Measurements from ENCODE around the gene DPPA4.

Gene DPPA4

DNA sequence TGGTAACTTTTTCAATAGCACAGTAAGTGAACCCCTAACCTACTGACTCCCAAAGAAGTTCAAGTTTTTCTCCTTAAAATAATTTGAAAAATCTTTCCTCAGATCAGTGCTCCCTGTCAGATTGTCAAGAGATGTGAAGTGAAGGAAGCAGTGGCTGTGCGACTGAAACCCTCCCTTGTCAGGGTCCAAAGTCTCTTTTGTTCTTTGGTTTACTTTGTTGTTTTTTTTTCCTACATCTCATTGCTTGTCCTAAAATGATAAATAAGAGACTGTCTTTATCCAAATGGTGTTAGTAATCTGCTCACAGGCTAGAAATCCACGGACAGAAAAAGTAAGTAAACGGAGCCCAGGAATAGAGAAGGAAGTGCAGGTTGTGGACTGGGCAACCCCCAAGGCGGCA lies 976 bp upstream of the DPPA4 start:
- DNase-seq (ENCODE audit: low spot score) = no peak

DNA sequence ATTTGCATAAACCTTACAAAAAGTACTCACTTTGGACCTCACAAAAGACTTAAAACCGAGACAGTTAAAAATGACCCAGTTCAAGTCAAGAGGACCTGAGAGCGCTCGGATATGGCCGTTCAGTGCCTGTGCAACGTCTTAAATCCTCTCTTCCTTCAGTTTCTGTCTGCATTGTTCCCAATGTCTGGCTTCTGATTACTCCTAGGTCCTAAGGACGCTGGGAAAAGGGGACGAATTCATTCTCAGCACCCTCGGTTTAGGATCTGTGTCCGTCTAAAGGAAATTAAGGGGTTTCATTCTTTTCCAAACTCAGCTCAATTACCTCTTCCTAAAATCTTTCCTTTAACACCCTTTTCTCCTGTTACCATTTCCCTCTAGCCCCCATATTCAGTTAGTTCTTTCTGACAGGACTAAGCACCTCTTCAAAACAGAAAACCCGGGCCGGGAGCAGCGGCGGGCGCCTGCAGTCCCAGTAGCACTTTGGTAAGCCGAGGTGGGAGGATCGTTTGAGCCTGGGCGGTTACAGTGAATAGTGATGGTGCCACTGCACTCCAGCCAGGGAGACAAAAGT lies 970 bp downstream of the DPPA4 start:
- DNase-seq (ENCODE audit: low spot score) = no peak

DNA sequence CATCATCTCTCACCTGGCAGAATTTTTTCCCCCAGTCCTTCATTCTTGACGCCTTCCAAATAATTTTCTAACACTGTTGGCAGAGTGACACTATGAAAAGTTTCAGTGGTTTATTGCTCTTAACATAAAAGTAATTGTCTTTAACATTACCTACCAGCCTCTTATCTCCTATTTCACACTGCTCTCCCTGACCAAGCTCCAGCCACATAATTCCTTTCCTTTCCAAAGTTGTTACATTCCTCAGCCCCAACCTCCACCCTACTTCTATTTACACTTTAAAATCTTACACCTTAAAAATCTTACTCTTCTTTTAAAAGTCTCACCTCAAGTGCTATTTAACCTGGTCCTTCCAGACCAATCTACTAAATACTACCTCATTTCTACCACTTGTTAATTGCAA lies 2.8 kb downstream of the DPPA4 start:
- DNase-seq (ENCODE audit: low spot score) = no peak

DNA sequence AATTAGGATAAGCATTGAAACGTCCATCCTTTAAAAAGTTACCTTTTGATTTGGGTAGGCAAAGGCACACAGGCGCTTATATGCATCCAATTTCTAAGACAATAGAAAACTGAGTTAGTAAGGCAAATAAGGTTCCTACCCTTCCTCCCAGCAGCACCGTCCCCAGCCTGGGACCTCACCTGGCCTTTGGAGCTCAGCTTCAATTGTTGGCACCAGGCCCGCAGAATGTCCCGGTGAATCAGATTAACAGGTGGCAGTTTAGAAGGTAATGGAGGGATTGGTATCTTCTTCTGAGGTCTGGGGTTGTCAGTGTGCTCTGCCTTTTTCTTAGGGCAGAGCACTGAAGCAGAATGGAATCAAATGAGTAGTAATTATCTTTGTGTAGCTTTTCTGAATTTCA lies 5.7 kb downstream of the DPPA4 start:
- DNase-seq (ENCODE audit: low spot score) = no peak

GRCh38 chr3:109330405-109330804 lies 6.9 kb downstream of the DPPA4 start:
- DNase-seq (ENCODE audit: low spot score) = no peak

DNA sequence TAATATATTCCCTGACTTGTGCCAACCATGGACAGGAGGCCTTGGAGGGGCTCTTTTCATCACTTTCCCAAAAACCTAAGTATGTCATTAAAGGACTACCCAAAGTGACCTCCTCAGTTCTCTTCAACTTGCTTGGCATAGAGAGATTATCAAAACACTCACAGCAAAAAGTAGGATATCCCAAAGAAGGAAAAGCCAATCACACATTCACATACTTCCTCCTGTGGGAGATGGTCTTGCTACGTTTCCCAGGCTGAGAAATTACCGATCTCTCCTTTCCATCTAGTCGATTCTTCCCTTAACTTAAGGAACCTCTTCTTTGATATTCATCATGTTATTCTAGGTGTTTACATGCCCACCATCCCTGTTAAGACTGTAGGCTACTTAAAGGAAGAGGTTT lies 9.1 kb downstream of the DPPA4 start:
- no peak for DNase-seq (ENCODE audit: low spot score)

- no peak for DNase-seq (ENCODE audit: low spot score)
Observed at GRCh38 chr3:109325657-109326056, 11.7 kb downstream of the DPPA4 start.

GRCh38 chr3:109325109-109325508 lies 12.2 kb downstream of the DPPA4 start:
- DNase-seq (ENCODE audit: low spot score) = no peak

DNA sequence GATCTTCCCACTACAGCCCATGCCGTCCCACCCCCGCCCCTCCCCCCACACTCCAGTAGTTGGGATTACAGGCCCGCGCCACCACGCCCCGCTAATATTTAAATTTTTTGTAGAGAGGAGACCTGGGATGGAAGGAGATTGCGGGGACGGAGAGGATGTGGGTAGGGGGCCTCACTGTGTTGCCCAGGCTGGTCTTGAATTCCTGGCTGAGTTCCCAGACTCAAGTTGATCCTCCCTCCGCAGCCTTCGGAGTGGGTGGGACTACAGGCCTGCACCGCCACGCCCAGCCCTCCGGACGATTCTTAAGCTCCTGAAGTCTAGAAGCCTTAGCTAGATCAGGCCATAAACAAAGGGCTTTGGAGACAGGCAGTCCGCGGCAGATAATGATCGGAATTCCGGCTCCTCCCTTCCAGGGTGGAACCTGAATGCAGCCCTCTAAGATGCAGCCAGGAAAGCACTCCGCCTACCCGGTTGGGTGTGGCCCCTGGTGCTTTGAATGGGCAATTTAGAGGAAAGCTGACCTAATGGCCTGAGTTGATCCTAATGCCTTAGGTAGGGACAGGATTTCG lies 21.1 kb downstream of the DPPA4 start, which contains the start of gene DPPA2:
Gene DPPA2, minus strand, starts transcription at position 356 of the 569 bp plus-strand sequence. CDS start 1,975 bp downstream, outside the sequence.
- no peak for DNase-seq (ENCODE audit: low spot score)

- DNase-seq (ENCODE audit: low spot score) = no peak
Observed at GRCh38 chr3:109313061-109313460, 24.3 kb downstream of the DPPA4 start.

DNA sequence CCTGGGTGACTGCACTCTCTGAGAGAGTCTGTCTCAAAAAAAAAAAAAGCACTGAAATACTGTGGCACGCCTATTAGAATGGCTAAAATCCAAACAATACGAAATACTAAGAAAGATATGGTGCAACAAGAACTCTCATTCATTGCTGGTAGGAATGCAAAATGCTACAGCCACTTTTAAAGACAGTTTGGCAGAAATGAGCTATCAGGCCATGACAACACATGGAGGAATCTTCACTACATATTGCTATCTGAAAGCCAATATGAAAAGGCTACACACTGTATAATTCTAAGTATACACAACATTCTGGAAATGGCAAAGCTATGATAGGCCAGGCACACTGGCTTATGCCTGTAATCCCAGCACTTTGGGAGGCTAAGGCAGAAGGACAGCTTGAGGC lies 39.9 kb downstream of the DPPA4 start:
- DNase-seq (ENCODE audit: low spot score) = no peak

DNA sequence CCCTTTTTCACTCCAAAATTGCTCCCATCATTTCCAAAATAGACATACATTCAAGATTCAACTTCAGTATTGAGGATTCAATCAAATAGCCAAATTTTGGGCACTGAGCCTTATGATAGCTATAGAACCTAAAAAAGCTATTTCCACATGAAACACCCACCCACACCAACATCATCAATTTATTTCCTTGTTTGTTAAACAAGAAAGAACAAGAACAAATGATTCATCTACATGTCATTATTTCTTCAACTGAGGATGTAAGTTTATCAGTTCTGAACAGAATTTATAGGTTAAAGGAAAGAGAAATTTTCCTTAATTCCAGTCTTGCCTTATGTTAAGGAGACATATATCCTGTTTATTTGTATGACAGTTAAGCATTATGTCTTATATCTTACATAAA lies 53.3 kb downstream of the DPPA4 start:
- no peak for DNase-seq (ENCODE audit: low spot score)

DNA sequence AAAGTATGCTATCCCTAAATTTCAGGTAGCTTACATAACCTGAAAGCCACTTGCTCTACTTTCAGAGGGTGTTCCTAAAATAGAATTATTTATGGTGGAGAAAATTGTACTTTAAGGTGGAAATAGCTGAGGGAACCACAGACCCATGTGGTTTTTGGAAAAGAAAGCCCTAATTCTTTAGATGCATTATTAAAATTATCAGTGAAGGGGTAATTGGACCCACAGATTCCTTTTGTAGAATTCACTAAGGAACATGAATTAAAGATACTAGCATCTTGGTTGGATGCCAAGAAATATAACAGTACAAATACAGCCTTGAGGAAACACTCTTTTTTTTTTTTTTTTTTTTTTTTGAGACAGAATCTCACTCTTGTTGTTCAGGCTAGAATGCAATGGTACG lies 58.8 kb downstream of the DPPA4 start:
- DNase-seq (ENCODE audit: low spot score) = no peak

DNA sequence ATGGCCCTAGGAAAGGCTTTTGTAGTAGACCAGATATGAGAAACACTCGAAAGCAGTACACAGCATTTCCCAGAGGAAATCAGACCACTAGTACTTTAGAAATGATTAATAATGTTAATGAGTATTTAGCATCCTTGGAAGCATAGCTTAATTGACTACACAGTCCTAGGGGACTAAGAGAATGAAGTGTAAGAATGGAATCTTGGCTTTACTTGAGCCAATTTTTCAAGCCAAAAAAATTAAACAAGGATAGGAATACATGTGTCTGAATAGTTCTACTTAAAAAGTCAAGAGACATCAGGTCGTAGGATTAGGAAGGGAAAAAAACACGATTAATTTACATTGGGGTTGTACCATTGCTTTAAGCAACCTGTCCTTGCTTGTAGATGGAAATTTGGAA lies 59.2 kb downstream of the DPPA4 start:
- DNase-seq (ENCODE audit: low spot score) = no peak
